Amniotic epithelial cell (primary cell): Measurements from ENCODE around the gene CCDC102B.

ENCODE experiments used
- DNase-seq: peaks from one replicate; pipeline ENCODE4 v3.0.0-alpha.2; 2010; ENCODE audit warnings: low read depth

Gene CCDC102B

DNA sequence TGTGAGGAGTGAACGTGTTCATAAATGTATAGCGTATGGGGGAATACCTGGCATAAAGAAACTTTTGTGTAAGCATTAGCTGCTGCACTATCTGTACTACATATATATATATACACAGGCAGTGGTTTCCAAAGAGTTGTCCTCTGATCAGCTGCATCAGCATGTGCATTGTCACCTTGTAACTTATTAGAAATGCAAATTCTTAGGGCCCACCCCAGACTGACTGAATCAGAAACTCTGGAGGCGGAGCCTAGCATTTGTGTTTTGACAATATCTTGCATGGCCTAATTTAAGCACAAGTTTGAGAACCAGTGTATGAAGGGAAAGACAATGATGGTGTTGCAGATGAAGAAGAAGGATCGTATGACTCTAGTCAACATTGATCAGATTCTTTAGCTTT is 299.5 kb downstream of the CCDC102B start:
- DNase-seq = no peak

- peak; percentile 20 for DNase-seq
Measured at GRCh38 chr18:69102959-69103358, 305.1 kb downstream of the CCDC102B start.
